ENCODE measurements around the gene TLE3. TPM values are rescaled to one million over a fixed set of nuclear protein-coding genes. Genes with fewer than 3 reads are reported as not detected.

The TLE3 gene
- total RNA-seq, 1 donor from 2014 or later, result 32.6 TPM

- intact Hi-C loops (cut with DNase I), result loop anchor here (1.0 to 5.0 kb wide), 2 partner anchors 7 to 39 kb away; no protein-coding TSS in a partner anchor
- DNase-seq (ENCODE audit: low spot score), result peak; percentile 49
Observed at GRCh38 chr15:70102827-70103226, 5.1 kb upstream of the TLE3 start.

DNA sequence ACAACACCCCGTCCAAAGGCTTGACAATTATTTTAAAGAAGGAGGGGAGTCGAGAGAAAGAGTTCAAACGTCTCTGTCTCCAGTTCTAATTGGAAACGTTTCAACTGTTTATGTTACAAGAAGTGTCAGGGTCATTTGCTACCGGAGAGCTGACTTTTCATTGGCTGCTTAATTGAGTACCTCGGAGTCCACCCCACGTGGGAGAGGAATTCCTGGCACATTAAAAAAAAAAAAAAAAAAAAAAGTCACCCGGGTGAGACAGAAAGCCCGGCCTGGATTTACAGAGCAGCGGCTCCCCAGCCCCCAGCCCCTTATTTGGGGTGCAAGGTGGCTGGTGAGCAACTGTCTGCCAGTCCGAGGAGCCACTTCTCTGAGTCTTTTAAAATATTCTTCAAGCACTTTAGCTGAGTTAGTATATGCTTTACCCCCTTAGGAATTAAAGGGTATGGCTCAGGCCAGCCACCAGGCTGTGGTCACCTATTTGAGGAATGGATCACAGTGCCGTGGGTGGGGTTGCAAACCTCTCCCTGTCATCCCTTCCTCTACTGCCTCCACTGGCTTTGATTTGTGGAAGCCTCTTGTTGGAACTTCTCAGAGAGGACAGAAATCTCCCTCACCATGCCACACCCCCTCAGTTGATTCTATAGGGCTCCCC, 3.9 kb upstream of the TLE3 start:
- peak; percentile 71 for DNase-seq (ENCODE audit: low spot score)
- intact Hi-C loops (cut with DNase I), result loop anchor here (1.0 to 5.0 kb wide), 3 partner anchors 9 to 59 kb away; no protein-coding TSS in a partner anchor

GRCh38 chr15:70100474-70101341, 3.0 kb upstream of the TLE3 start:
- intact Hi-C loops (cut with DNase I), result loop anchor here (2.0 to 5.0 kb wide), 2 partner anchors 42 to 60 kb away; no protein-coding TSS in a partner anchor
- peak; percentile 88 for DNase-seq (ENCODE audit: low spot score)

DNA sequence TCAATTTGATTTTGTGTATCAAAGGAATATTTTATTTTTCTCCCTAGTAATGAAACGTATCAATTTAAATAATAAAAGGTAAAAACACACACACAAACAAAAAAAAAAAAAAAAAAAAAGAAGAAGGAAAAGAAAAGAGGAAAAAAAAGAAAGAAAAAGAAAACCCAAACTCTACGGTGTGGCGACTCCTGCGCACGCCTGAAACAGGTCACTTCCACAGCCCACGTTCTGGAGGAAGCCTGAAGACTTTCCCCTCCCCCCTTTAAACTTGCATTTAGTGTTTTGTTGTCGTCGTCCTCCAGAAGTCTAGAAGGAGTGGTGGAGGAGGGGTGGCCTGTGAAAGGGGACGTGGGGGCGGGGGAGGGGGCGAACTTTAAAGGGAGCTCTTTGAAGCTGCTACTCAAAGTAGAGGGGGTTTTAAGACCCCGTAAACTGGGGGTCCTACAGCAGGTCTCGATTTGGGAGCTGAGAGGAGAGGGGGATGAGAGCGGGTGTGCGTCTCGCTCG, 2.3 kb upstream of the TLE3 start:
- no peak for DNase-seq (ENCODE audit: low spot score)
- intact Hi-C loops (cut with DNase I), result loop anchor here (2.0 to 10.0 kb wide), 5 partner anchors 42 to 503 kb away; no protein-coding TSS in a partner anchor

DNA sequence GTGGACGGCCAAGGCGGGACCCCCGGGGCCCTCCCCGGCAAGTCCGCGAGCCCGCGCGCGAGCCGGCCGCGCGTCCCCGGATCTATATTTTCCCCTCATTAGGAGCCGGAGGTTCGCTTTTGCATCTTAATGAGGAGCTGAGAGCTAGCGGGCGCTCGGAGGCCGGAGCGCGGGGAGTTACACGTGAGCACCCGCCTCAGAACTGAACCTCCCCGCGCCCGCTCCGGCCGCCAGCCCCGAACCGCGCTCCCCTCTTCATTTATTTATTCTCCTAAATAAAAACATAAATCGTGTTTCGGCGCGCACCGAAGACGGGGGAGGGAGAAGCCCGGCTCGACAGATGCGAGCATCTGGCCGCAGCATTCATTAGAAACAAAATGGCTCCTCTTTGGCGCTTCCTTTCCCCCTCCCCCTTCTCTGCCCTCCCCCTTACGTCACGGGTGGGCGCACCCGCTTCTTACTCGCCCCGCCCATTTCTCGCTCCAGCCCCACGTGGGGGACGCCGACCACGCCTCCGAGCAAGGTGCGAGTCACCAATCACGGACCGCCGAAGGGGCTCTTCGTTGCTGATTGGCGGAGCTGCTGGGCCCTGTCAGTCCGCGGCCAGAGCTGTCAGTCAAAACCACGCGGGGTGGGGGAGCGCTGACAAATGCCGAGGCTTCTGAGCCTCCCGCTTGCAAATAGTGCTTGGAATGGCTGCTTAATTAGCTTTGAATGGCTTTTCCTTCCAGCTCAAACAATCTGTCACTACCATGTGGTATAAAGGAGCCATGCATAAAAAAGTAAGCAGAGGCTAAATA, 1.6 kb upstream of the TLE3 start:
- intact Hi-C loops (cut with DNase I), result loop anchor here (5.0 to 10.0 kb wide), 3 partner anchors 263 to 502 kb away; no protein-coding TSS in a partner anchor

GRCh38 chr15:70098461-70099166, 897 bp upstream of the TLE3 start:
- intact Hi-C loops (cut with DNase I), result loop anchor here (5.0 to 10.0 kb wide), 3 partner anchors 264 to 501 kb away; no protein-coding TSS in a partner anchor
- peak; percentile 86 for DNase-seq (ENCODE audit: low spot score)

More for the DNA sequence above, 1.6 kb upstream of the TLE3 start:
- peak; percentile 100 for DNase-seq (ENCODE audit: low spot score)

- DNase-seq (ENCODE audit: low spot score), result no peak
- intact Hi-C loops (cut with DNase I), result loop anchor here (5.0 to 10.0 kb wide), 3 partner anchors 264 to 501 kb away; no protein-coding TSS in a partner anchor
Observed at GRCh38 chr15:70098153-70098460, 390 bp upstream of the TLE3 start.

DNA sequence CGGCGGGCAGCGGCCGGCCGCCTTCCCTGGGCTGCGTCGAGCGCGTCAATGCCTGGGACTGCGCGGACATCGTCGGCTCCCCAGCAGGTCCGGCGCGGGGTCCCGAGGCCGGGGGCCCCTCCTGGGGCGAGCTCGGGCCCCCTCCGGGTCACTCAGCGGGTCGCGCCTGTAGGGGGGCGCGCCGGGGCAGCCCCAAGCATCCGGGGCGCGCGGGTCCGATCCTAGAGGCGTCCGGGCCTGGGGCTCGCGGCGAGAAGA, 725 bp downstream of the TLE3 start:
- DNase-seq (ENCODE audit: low spot score), result no peak
- intact Hi-C loops (cut with DNase I), result loop anchor here (5.0 to 10.0 kb wide), 3 partner anchors 265 to 500 kb away; no protein-coding TSS in a partner anchor

GRCh38 chr15:70096215-70097062, 1.3 kb downstream of the TLE3 start:
- intact Hi-C loops (cut with DNase I), result loop anchor here (5.0 to 10.0 kb wide), 3 partner anchors 266 to 499 kb away; no protein-coding TSS in a partner anchor
- no peak for DNase-seq (ENCODE audit: low spot score)

- intact Hi-C loops (cut with DNase I), result loop anchor here (5.0 to 10.0 kb wide), 3 partner anchors 267 to 498 kb away; no protein-coding TSS in a partner anchor
- DNase-seq (ENCODE audit: low spot score), result no peak
Observed at GRCh38 chr15:70095408-70096214, 2.1 kb downstream of the TLE3 start.

- intact Hi-C loops (cut with DNase I), result loop anchor here (5.0 to 10.0 kb wide), 5 partner anchors 162 to 518 kb away; no protein-coding TSS in a partner anchor
Observed at GRCh38 chr15:70094690-70095311, 2.9 kb downstream of the TLE3 start.

DNA sequence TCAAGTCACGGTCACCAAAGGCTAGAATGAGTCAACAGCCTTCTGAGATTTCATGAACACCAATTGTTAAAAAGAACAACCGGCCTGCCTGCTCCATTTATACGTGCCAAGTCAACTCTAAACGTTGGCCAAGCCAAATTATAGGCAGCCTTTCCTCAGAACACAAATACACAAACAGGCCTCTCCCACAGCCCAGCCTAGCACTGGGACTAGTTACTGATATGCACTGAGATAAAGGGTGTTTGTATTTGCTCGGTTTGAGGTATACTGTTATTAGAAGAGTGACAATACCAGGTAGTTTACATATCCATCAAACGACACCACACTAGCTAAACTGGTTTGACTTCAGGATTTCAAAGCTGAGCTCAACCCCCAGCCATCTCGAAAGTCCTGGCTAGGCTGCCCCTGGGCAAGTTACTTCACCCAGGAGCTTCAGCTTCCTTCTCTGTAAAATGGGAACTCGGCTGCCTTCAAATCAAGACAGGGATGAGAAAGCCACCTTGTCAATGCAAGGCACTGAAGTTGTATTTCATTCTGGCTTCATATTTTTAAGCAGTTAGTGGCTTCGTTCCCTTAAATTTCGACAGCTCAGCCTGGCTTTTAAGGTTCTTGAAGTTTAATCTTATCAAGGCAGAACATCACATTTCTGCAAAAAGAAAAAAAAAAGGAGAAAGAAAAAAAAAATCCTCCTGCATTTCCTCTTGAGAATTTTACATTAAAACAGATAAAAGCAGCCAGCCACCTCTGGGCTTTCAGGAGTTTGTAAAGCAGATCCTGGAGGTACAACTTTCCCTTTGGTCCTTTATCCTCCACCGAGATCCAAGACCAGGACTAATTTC, 4.0 kb downstream of the TLE3 start:
- intact Hi-C loops (cut with DNase I), result loop anchor here (5.0 to 10.0 kb wide), 3 partner anchors 161 to 516 kb away; no protein-coding TSS in a partner anchor
- peak; percentile 15 for DNase-seq (ENCODE audit: low spot score)

More at GRCh38 chr15:70094690-70095311, 2.9 kb downstream of the TLE3 start:
- no peak for DNase-seq (ENCODE audit: low spot score)

- peak; percentile 38 for DNase-seq (ENCODE audit: low spot score)
- intact Hi-C loops (cut with DNase I), result loop anchor here (5.0 to 10.0 kb wide), 3 partner anchors 161 to 516 kb away; no protein-coding TSS in a partner anchor
Observed at GRCh38 chr15:70093070-70093469, 4.6 kb downstream of the TLE3 start.

- intact Hi-C loops (cut with DNase I), result loop anchor here (5.0 to 10.0 kb wide), 3 partner anchors 160 to 515 kb away; no protein-coding TSS in a partner anchor
- DNase-seq (ENCODE audit: low spot score), result peak; percentile 22
Observed at GRCh38 chr15:70092464-70093027, 5.2 kb downstream of the TLE3 start.
